H1 (cell line): ENCODE measurements around the gene ACSM3. TPM values are rescaled to one million over a fixed set of nuclear protein-coding genes. Genes with fewer than 3 reads are reported as not detected.

Source experiments
- CTCF ChIA-PET: fragments of 300-600 bp; sonication (Branson Sonifier 250); formaldehyde crosslinking; loops from one replicate; lab custom pipeline; 2021; ENCODE audit not compliant: partially characterized antibody; lab: Charles Lee
- POLR2A ChIA-PET: fragments of 300-600 bp; sonication (Branson Sonifier 250); formaldehyde crosslinking; loops from one replicate; lab custom pipeline; 2021; ENCODE audit warnings: inconsistent platforms; ENCODE audit not compliant: partially characterized antibody; lab: Charles Lee
- DNase-seq, 2 experiments: peaks; one replicate each; pipeline versions ENCODE4 v3.0.0 to v3.0.0-alpha.2; 2010 to 2022; ENCODE audit warnings: low spot score in 2 of 2, low read depth in 1 of 2, mixed read lengths in 1 of 2
- FAIRE-seq: peaks from 2 replicates; lab custom pipeline; 2011; peaks lifted over from hg19 to GRCh38; lab: Jason Lieb, UNC
- H2AFZ ChIP-seq: 2 replicates; pipeline ENCODE4 v1.8.1; 2012; ENCODE audit warnings: low read length, inconsistent platforms
- H2AK5ac ChIP-seq: 2 replicates; pipeline ENCODE4 v1.6.1; 2013; ENCODE audit warnings: low read depth, low read length
- H2BK120ac ChIP-seq: replicated peaks from 2 replicates; pipeline ENCODE3; 2013; ENCODE audit warnings: low read depth, low read length, inconsistent platforms
- H2BK12ac ChIP-seq: 2 replicates; pipeline ENCODE4 v1.6.1; 2013; ENCODE audit warnings: low read depth, low read length
- H2BK15ac ChIP-seq: 2 replicates; pipeline ENCODE4 v1.6.1; 2013; ENCODE audit warnings: low read length
- H2BK20ac ChIP-seq: 2 replicates; pipeline ENCODE4 v1.6.1; 2013; ENCODE audit warnings: low read length
- H2BK5ac ChIP-seq: 2 replicates; pipeline ENCODE4 v1.6.1; 2013; ENCODE audit warnings: low read depth, low read length
- H3K14ac ChIP-seq: 2 replicates; pipeline ENCODE4 v1.6.1; 2013; ENCODE audit warnings: inconsistent platforms; ENCODE audit not compliant: insufficient read length
- H3K18ac ChIP-seq: 2 replicates; pipeline ENCODE4 v1.6.1; 2013; ENCODE audit warnings: low read length; ENCODE audit errors: extremely low read depth
- H3K23ac ChIP-seq: 2 replicates; pipeline ENCODE4 v1.6.1; 2013; ENCODE audit warnings: inconsistent platforms; ENCODE audit not compliant: insufficient read length
- H3K23me2 ChIP-seq: 2 replicates; pipeline ENCODE4 v1.6.1; 2013; ENCODE audit warnings: low read depth, low read length
- H3K27ac ChIP-seq: 2 replicates; pipeline ENCODE4 v1.6.1; 2011; ENCODE audit warnings: low read depth, low read length, inconsistent platforms
- H3K27me3 ChIP-seq, 4 experiments: replicated peaks in 1 of 4; 1 replicate in 1 of 4; 2 replicates in 3 of 4; pipeline versions ENCODE4 v1.6.1 to v1.8.1; 2011 to 2013; ENCODE audit warnings: low read length in 3 of 4, mild to moderate bottlenecking in 3 of 4, inconsistent platforms in 2 of 4, mixed read lengths in 2 of 4, moderate library complexity in 1 of 4; ENCODE audit not compliant: control insufficient read depth in 3 of 4, insufficient read depth in 3 of 4; ENCODE audit errors: extremely low read depth in 1 of 4
- H3K36me3 ChIP-seq, 4 experiments: 2 replicates each; pipeline versions ENCODE4 v1.6.1 to v1.8.1; 2011 to 2013; ENCODE audit warnings: mild to moderate bottlenecking in 4 of 4, low read length in 3 of 4, moderate library complexity in 2 of 4, control low read depth in 1 of 4, inconsistent platforms in 1 of 4; ENCODE audit not compliant: insufficient read depth in 4 of 4, control insufficient read depth in 2 of 4
- H3K4ac ChIP-seq: replicated peaks from 2 replicates; pipeline ENCODE3; 2013; ENCODE audit warnings: low read length, low read depth, mixed read lengths, inconsistent platforms; ENCODE audit not compliant: insufficient read length
- H3K4me1 ChIP-seq, 4 experiments: replicated peaks in 1 of 4; 1 replicate in 1 of 4; 2 replicates in 3 of 4; pipeline versions ENCODE4 v1.6.1 to v1.8.1; 2011 to 2013; ENCODE audit warnings: low read length in 3 of 4, inconsistent platforms in 2 of 4, mixed read lengths in 1 of 4; ENCODE audit not compliant: insufficient read depth in 4 of 4, control insufficient read depth in 3 of 4
- H3K4me2 ChIP-seq, 2 experiments: 2 replicates each; pipeline versions ENCODE4 v1.6.1 to v1.8.1; 2011 to 2013; ENCODE audit warnings: low read depth in 2 of 2, low read length in 2 of 2, control low read depth in 1 of 2, inconsistent platforms in 1 of 2, mild to moderate bottlenecking in 1 of 2; ENCODE audit not compliant: insufficient read depth in 1 of 2
- H3K4me3 ChIP-seq, 4 experiments: fragments of 200-600, 300-600 bp in 1 of 4; sonication (generic), shearing (Covaris generic), sonication (Bioruptor Twin) in 1 of 4; 2 replicates each; pipeline versions ENCODE4 v1.5.1 to v1.8.1; 2011 to 2016; ENCODE audit warnings: low read length in 4 of 4, low read depth in 3 of 4, control low read depth in 2 of 4, inconsistent platforms in 2 of 4, mild to moderate bottlenecking in 2 of 4, mixed read lengths in 1 of 4, moderate library complexity in 1 of 4; ENCODE audit not compliant: insufficient read depth in 2 of 4; ENCODE audit errors: extremely low read depth in 1 of 4
- H3K56ac ChIP-seq: replicated peaks from 2 replicates; pipeline ENCODE3; 2013; ENCODE audit warnings: low read depth, mild to moderate bottlenecking, mixed read lengths, low read length, inconsistent platforms; ENCODE audit not compliant: insufficient read length
- H3K79me1 ChIP-seq: 2 replicates; pipeline ENCODE4 v1.6.1; 2013; ENCODE audit warnings: low read depth, low read length, control low read depth
- H3K79me2 ChIP-seq, 2 experiments: 2 replicates each; pipeline versions ENCODE4 v1.6.1 to v1.8.1; 2012 to 2013; ENCODE audit warnings: low read length in 2 of 2, mild to moderate bottlenecking in 2 of 2, inconsistent platforms in 1 of 2; ENCODE audit not compliant: insufficient read depth in 2 of 2, control insufficient read depth in 1 of 2
- H3K9ac ChIP-seq, 4 experiments: replicated peaks in 1 of 4; 1 replicate in 1 of 4; 2 replicates in 3 of 4; pipeline versions ENCODE4 v1.6.1 to v1.8.1; 2011 to 2013; ENCODE audit warnings: low read depth in 3 of 4, low read length in 3 of 4, control low read depth in 2 of 4, mild to moderate bottlenecking in 2 of 4, moderate library complexity in 2 of 4, inconsistent platforms in 1 of 4; ENCODE audit errors: extremely low read depth in 1 of 4
- H3K9me3 ChIP-seq, 2 experiments: 2 replicates each; pipeline versions ENCODE4 v1.6.1 to v1.8.1; 2012 to 2013; ENCODE audit warnings: mild to moderate bottlenecking in 2 of 2, moderate library complexity in 2 of 2, control low read depth in 1 of 2, inconsistent platforms in 1 of 2, low read depth in 1 of 2, low read length in 1 of 2, mixed read lengths in 1 of 2; ENCODE audit not compliant: insufficient read depth in 2 of 2
- H4K20me1 ChIP-seq, 2 experiments: replicated peaks in 1 of 2; 2 replicates each; pipeline versions ENCODE3 to v1.8.1; 2011 to 2013; ENCODE audit warnings: inconsistent platforms in 2 of 2, low read length in 2 of 2, mild to moderate bottlenecking in 1 of 2; ENCODE audit not compliant: insufficient read depth in 2 of 2, control insufficient read depth in 1 of 2
- H4K5ac ChIP-seq: 2 replicates; pipeline ENCODE4 v1.6.1; 2013; ENCODE audit warnings: low read length, low read depth, mixed read lengths, inconsistent platforms; ENCODE audit not compliant: insufficient read length
- H4K8ac ChIP-seq: 2 replicates; pipeline ENCODE4 v1.8.0; 2013; ENCODE audit warnings: mild to moderate bottlenecking, moderate library complexity, low read length, inconsistent platforms; ENCODE audit not compliant: insufficient read depth; ENCODE audit errors: extremely low read depth
- H4K91ac ChIP-seq: replicated peaks from 2 replicates; pipeline ENCODE3; 2013; ENCODE audit warnings: low read length, mixed read lengths, inconsistent platforms; ENCODE audit not compliant: insufficient read length
- CHD2 ChIP-seq: IDR thresholded peaks from 2 replicates; pipeline ENCODE4 v1.6.1; 2012; ENCODE audit warnings: low read length, improper control_type of control experiment
- CTBP2 ChIP-seq: IDR thresholded peaks from 2 replicates; pipeline ENCODE4 v1.7.0; 2011; ENCODE audit warnings: borderline replicate concordance, mild to moderate bottlenecking, moderate library complexity, mixed read lengths, low read length; ENCODE audit not compliant: insufficient read depth, insufficient read length
- EGR1 ChIP-seq: IDR thresholded peaks from 2 replicates; pipeline ENCODE4 v1.6.1; 2011; ENCODE audit warnings: low read depth, low read length, borderline replicate concordance
- FOSL1 ChIP-seq: IDR thresholded peaks from 2 replicates; pipeline ENCODE4 v1.6.1; 2011; ENCODE audit warnings: mild to moderate bottlenecking, low read depth, low read length, moderate library complexity; ENCODE audit not compliant: insufficient read depth
- MAX ChIP-seq: IDR thresholded peaks from 2 replicates; pipeline ENCODE4 v1.6.1; 2012; ENCODE audit warnings: inconsistent platforms
- PHF8 ChIP-seq: fragments of 200-600 bp; sonication (generic); conservative IDR thresholded peaks from 2 replicates; pipeline ENCODE4 v1.7.1; 2012; ENCODE audit warnings: low read depth, mild to moderate bottlenecking, inconsistent platforms, low read length, moderate library complexity
- POLR2AphosphoS5 ChIP-seq: IDR thresholded peaks from 2 replicates; pipeline ENCODE4 v1.6.1; 2011; ENCODE audit warnings: low read depth, low read length
- SAP30 ChIP-seq: fragments of 300-600 bp; sonication (generic); IDR thresholded peaks from 2 replicates; pipeline ENCODE4 v1.7.1; 2012; ENCODE audit warnings: low read length, moderate library complexity, mild to moderate bottlenecking, inconsistent platforms; ENCODE audit not compliant: insufficient read depth, insufficient replicate concordance
- WGBS, 2 experiments: shearing (Covaris generic) in 1 of 2; methylation state at CpG; one replicate each; pipeline versions ENCODE4 v1.1.6 to v1.1.7; 2013 to 2015; ENCODE audit warnings: low lambda C conversion rate in 2 of 2, mixed read lengths in 2 of 2, inconsistent platforms in 1 of 2, low coverage in 1 of 2, missing lambda C conversion rate in 1 of 2; ENCODE audit not compliant: insufficient replicate concordance in 2 of 2, insufficient coverage in 1 of 2, insufficient read length in 1 of 2; ENCODE audit errors: extremely low coverage in 1 of 2, missing lambda C conversion rate in 1 of 2; 5-methylcytosine and 5-hydroxymethylcytosine counted together
- polyA plus RNA-seq, 7 experiments: library from polyadenylated mRNA; depleted of rRNA in 3 of 7; stranded (reverse) in 5 of 7; unstranded in 2 of 7; fragments of >200 nt in 5 of 7; fragments of 200-250 nt in 2 of 7; gene quantifications; 1 replicate in 5 of 7; 2 replicates in 1 of 7; 4 replicates in 1 of 7; pipeline versions ENCODE4 v1.2.1 to v1.2.3, GENCODE V29; 2011 to 2013; ENCODE audit warnings: missing spikeins in 2 of 7, mixed read lengths in 2 of 7
- total RNA-seq: library from RNA; stranded (reverse); fragmentation: NEBNext Ultra II Directional; extraction: Animal tissue kit (Norgen Biotek cat#: 25700); gene quantifications from 2 replicates; pipeline ENCODE4 v1.2.1, GENCODE V29; 2021

The ACSM3 gene
- total and polyA plus RNA-seq, 2 of the 8 experiments (the other 6 are each of a cell fraction or from before 2014, with no cell fraction given), result 5.7 to 6.2 TPM

- Histone ChIP-seq H3K4me2 (no peak overlapping the region), H3K14ac (no peak overlapping the region), H3K79me2 (no peaks in the 10 kb centered on the region), H2BK5ac (no peak overlapping the region), H3K23me2 (no peaks in the 10 kb centered on the region), H2BK15ac (no peak overlapping the region), H3K9me3 (no peaks in the 10 kb centered on the region; a peak in 1 of 4 replicates), H4K8ac (no peak overlapping the region), H3K79me1 (no peaks in the 10 kb centered on the region), H4K5ac (no peak overlapping the region), H2AFZ (no peak overlapping the region), H3K27me3 (no peaks in the 10 kb centered on the region; a peak in 1 of 7 replicates), H2AK5ac (no peak overlapping the region), H3K18ac (no peak overlapping the region), H2BK12ac (no peak overlapping the region), H3K23ac (no peak overlapping the region), H2BK20ac (no peak overlapping the region), H3K36me3 (no peaks in the 10 kb centered on the region), H4K91ac (no peak overlapping the region), H3K4me3 (no peak overlapping the region), H4K20me1 (no peaks in the 10 kb centered on the region), H3K4me1 (no peaks in the 10 kb centered on the region; a peak in 1 of 7 replicates), H3K9ac (no peak overlapping the region), H3K4ac (no peak overlapping the region), H2BK120ac (no peak overlapping the region), H3K56ac (no peak overlapping the region), H3K27ac (no peak overlapping the region)
- TF ChIP-seq SAP30 (no peak), FOSL1 (no peak), POLR2AphosphoS5 (no peak), CHD2 (no peak), EGR1 (no peak), PHF8 (no peak), MAX (no peak), CTBP2 (no peak)
- FAIRE-seq (no peak), DNase-seq (no peak)
- POLR2A ChIA-PET, result no interaction called here
- 98% methylated on average over 2 of the region's 2 CpGs; no CpG with 5 or more reads in 1 of the 2 experiments for WGBS, 2 experiments
- CTCF ChIA-PET, result interaction anchor here (0.6 kb wide), 2 partner anchors 194 to 1386 kb away, joined by 3 read pairs; no protein-coding TSS in a partner anchor
Observed at GRCh38 chr16:20760346-20760745, 3.5 kb upstream of the ACSM3 start.
